ENCODE results near the gene PPP1R12A.

The PPP1R12A gene

GRCh38 chr12:79935021-79935623, at the start of gene PPP1R12A:
PPP1R12A (minus strand) TSS chr12:79935097; CDS start chr12:79934931, 166 bp downstream.
- Histone ChIP-seq H3K4me3 (ENCODE audit: low read depth, low read length) (peak within 1 kb of the TSS; percentile 96), H3K4me2 (ENCODE audit: low read length) (peak within 1 kb of the TSS; percentile 71), H3K79me2 (peaks cover 20% of the 10 kb centered on the region), H3K27me3 (ENCODE audit: control insufficient read depth, insufficient read depth, low read length) (no peaks in the 10 kb centered on the region), H3K9me3 (ENCODE audit: control insufficient read depth, low read length) (no peaks in the 10 kb centered on the region), H3K27ac (peak within 1 kb of the TSS; percentile 92), H3K9ac (peak within 1 kb of the TSS; percentile 79), H3K36me3 (ENCODE audit: control insufficient read depth, insufficient read depth, low read length) (no peaks in the 10 kb centered on the region), H3K4me1 (peaks cover 4% of the 10 kb centered on the region), H2AFZ (peak within 1 kb of the TSS; percentile 90)
- peak; percentile 29 for TF ChIP-seq CTCF (IDR thresholded peaks at IDR 0.05)

DNA sequence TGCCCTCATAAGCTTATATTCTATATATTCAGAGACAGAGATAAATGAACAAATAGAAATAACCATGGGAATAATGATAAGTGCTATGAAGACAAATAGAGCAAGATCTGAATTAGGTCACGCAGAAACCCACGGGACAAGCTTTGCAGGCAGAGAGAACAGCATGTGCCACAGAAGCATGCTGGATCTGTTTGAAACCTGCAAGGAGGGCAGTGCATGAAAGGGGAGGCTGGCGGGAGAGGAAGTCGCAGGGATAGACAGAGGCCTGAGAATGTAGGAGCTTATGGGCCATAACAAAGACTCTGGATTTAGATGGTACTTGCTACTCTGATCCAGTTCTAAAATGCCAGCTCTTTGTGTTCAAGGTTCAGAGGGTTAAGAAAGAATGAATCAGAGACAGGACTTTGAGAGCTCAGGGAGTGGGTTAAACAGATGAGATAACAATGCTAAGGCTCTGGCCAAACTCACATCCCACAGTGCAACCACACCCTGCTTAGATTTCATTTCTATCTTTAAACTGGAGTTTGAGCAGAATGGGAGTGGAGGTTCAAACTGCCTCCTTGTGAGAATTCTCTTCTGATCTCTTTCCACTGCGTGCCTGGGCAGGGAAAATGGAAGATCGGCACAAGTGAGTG, 49.2 kb upstream of the PPP1R12A start:
- Histone ChIP-seq H3K27ac (no peak overlapping the region), H3K4me3 (ENCODE audit: low read depth, low read length) (no peak overlapping the region), H3K9ac (no peak overlapping the region), H3K9me3 (ENCODE audit: control insufficient read depth, low read length) (no peaks in the 10 kb centered on the region), H3K27me3 (ENCODE audit: control insufficient read depth, insufficient read depth, low read length) (no peaks in the 10 kb centered on the region), H3K4me1 (no peaks in the 10 kb centered on the region), H3K36me3 (ENCODE audit: control insufficient read depth, insufficient read depth, low read length) (no peaks in the 10 kb centered on the region), H3K4me2 (ENCODE audit: low read length) (no peak overlapping the region), H2AFZ (no peak overlapping the region), H3K79me2 (no peaks in the 10 kb centered on the region)
- TF ChIP-seq CTCF (IDR thresholded peaks at IDR 0.05), result no peak

- no peak overlapping the region for H2AFZ ChIP-seq
- no peak overlapping the region for H3K4me3 ChIP-seq (ENCODE audit: low read depth, low read length)
- H3K27me3 ChIP-seq (ENCODE audit: control insufficient read depth, insufficient read depth, low read length), result no peaks in the 10 kb centered on the region
- H3K9ac ChIP-seq, result no peak overlapping the region
- H3K4me1 ChIP-seq, result no peaks in the 10 kb centered on the region
- TF ChIP-seq CTCF (IDR thresholded peaks at IDR 0.05), result no peak
- H3K79me2 ChIP-seq, result no peaks in the 10 kb centered on the region
- no peak overlapping the region for H3K27ac ChIP-seq
- H3K9me3 ChIP-seq (ENCODE audit: control insufficient read depth, low read length), result no peaks in the 10 kb centered on the region
- H3K36me3 ChIP-seq (ENCODE audit: control insufficient read depth, insufficient read depth, low read length), result no peaks in the 10 kb centered on the region
- no peak overlapping the region for H3K4me2 ChIP-seq (ENCODE audit: low read length)
Observed at GRCh38 chr12:79983492-79983891, 48.6 kb upstream of the PPP1R12A start.

- Histone ChIP-seq H3K79me2 (no peaks in the 10 kb centered on the region), H3K27me3 (ENCODE audit: control insufficient read depth, insufficient read depth, low read length) (no peaks in the 10 kb centered on the region), H3K27ac (no peak overlapping the region), H3K36me3 (ENCODE audit: control insufficient read depth, insufficient read depth, low read length) (no peaks in the 10 kb centered on the region), H3K9ac (no peak overlapping the region), H2AFZ (no peak overlapping the region), H3K4me1 (no peaks in the 10 kb centered on the region), H3K4me3 (ENCODE audit: low read depth, low read length) (no peak overlapping the region), H3K4me2 (ENCODE audit: low read length) (no peak overlapping the region), H3K9me3 (ENCODE audit: control insufficient read depth, low read length) (no peaks in the 10 kb centered on the region)
- no peak for TF ChIP-seq CTCF (IDR thresholded peaks at IDR 0.05)
Observed at GRCh38 chr12:79982086-79983062, 47.5 kb upstream of the PPP1R12A start.
